Measurements from ENCODE around the gene NECTIN4.

NECTIN4 gene

DNA sequence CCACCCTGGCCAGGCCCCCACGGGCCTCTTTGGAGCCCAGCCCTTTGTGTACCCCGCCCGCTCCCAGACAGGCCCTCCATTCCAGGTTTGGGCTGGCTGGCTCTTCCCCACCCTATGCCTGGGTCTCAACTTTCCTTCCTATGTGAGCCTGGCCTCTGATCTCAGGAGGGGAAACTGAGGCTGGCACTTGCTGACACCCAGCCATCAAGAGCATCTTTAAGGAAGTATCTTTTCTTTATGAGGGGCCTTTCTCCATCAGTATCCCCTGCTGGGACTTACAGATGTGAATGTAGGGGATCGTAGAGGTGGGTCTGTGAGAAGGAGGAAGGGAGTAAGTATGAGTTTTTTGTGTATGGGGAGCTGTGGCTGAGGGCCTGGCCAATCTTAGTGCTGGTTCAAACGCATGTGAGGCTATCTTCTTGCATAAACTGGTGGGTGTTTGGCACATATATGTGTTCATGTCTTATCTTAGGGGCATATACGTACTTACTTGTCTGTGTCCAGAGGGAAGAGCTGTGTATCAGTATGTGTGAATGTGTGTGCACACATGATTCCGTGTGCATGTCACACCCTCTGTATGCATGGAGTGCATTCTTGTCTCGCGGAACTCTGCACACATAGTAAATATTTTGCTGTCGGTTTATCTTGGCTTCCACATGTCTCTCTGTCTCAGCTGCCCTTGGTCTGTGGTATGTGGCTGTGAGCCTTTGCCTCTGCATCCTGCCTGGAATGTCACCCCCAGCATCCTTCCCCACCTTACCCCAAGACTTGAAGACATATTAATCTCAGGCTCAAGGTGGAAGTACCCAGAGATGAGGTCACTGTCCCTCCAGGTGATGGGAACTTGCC, 5.4 kb downstream of the NECTIN4 start:
- no peak for DNase-seq
- intact Hi-C loops (cut with DNase I): no loop called here

DNA sequence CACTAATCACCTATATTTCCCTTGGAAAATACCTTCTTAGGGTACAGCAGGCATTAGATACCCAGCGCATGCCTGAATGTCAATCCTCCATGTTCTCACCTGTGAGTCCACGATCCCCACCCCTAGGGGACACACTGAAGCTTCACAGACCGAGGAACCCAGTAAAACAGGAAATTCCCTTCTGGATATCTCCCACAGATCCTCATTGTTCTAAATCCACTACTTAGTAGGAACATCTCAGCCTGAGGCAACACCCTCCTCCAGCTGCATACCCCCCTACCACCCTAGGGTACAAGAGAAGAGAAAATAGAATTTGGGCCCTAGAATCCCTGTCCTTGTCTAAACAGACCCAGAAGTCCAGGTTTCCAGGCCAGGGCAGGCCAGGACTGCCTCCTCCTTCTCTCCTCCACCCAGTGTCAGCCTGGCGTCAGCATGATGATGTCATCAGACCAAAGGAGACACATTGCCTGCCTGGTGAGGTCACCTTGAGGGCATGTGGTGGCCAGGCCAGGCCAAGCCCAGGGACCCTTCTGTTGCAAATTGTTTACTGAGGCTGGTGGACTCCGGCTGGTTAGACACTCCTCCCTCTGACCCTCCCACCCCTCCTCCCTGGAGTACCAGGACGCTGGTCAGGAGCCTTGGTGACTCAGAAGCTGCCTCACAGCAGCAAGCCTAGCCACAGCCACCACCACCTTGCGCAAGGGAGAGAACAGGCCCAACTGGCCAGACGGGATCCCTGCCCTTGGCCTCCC, 6.2 kb downstream of the NECTIN4 start:
- DNase-seq: no peak
- intact Hi-C loops (cut with DNase I): no loop called here

DNA sequence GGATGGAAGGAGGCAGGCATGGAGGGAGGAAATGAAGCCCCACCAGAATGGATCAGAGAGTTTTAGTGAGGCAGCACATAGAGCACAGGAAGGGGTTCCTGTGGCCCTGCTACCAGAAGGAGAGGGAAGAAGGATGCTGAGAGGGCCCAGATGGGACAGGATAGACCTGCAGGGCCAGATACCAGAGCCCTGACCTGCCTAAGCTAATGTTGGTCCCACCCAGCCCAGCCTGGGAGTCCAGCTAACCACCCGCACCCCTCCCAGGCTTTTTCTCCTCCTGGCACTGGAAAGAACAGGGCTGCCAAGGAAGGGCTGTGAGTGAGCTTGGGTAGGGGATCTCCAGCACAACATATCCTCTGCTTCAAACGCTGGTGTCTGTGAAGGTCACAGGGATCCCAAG, 6.9 kb downstream of the NECTIN4 start:
- intact Hi-C loops (cut with DNase I): no loop called here
- no peak for DNase-seq

DNA sequence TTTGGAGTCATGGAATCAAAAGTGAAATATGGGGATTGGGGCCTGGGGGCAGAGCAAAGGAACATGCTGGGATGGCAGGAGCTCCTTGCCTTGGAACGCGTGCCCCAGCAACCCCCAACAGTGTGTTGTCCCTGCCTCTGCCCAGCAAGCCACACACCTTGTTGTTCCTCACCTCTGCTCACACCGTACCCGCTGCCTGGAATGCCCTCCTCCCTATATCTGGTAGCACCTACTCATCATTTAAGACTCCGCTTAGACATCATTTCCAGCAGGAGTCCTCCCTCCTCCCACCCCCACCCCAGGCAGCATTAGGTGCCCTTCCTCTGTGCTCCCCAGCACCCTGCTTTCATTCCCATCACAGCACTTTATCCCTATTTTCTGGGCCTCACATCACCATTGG, 7.8 kb downstream of the NECTIN4 start:
- intact Hi-C loops (cut with DNase I): no loop called here

DNA sequence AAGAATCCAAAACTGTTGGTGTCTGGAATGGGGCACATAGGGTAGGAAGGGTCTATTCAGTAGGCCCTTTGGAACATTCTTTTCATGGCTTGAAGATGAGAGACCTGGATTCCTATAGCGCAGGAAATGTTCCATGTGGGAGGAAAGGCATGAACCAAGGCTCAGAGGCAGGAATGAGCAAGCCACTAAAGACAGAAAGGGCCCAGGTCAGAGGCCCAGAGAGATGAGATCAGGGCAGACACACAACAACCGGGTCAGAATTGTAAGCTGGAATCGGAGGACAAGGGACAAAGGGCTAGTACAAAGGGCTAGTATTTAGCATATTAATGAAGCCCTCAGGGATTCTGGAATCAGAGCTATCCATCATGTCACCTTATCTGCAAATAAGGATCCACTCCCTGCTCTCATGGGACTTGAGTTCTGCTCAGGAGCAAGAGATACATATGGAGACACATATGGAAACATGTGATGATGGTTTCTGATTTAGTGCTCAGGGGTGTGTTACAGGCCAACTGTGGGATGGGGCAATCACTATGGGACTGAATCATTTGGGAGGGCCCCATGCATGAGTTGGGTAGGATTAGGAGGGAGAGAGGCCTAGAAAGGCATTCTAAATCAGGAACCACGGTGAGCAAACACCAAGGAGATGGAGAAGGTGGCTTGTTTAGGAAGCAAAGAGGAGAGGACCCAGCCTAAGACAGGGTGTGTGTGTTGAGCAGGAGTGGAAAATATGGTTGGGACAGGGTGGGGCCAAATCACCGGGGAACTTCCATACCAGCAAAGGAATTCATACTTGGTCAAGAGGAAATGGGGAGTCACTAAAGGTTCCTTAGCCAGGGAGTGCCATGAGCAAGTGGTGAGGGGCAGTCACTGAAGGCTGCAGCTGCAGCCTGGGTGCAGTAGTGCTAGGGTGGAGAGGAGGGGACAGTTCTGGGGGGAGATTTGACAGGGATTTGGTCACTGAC, 8.6 kb downstream of the NECTIN4 start:
- no peak for DNase-seq
- intact Hi-C loops (cut with DNase I): no loop called here

More for the DNA sequence above, 7.8 kb downstream of the NECTIN4 start:
- no peak for DNase-seq

DNA sequence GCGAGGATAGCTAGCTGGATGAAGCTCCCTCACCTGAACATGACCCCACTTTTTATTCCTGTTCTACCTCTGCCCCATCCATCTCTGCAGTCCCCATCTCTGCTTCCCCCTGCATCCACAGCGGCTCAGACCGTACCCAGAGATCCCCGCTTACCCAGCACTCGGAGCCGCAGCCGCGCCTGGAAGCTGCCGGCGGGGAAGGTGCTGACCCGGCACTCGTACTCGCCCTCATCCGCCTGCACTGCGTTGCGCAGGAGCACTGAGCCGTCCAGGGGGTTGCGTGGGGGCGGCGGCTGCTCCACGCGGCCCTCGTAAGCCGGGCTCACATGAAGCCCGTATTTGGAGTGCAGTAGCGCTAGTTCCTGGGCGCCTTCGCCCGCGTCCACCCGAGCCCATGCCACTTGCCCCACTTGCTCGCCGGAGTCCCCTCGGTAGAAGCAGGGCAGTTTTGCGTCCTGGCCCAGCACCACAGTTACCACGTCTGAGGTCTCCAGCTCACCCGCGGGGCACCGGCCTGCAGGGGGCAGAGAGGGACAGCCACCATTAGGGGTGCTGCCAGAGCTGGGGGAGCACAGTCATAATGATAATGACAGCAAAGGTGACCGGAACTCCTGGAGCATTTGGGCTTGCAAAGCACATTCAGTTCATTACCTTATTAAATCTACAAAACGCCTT, 9.8 kb downstream of the NECTIN4 start:
- peak in 1 of 10 donors; percentile 77 for DNase-seq
- intact Hi-C loops (cut with DNase I): no loop called here

DNA sequence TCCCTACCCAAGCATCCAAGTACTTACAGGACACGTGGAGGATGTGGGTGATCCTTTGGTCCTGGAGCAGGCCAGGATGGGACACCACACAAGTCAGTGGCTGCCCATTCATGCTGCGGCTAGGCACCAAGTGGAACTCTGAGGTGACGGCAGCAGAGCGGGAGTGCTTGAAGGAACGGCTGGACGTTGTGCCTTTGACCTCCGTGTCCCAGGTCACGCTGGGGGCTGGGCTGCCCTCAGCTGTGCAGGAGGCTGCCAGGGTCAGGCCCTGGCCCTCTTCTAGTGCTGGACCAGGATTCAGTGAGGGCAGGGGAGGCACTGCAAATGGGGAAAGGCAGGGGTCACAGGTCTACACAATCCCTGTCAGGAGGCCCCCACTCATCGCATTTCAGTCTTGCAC, 11.9 kb downstream of the NECTIN4 start:
- intact Hi-C loops (cut with DNase I): no loop called here
- DNase-seq: no peak

DNA sequence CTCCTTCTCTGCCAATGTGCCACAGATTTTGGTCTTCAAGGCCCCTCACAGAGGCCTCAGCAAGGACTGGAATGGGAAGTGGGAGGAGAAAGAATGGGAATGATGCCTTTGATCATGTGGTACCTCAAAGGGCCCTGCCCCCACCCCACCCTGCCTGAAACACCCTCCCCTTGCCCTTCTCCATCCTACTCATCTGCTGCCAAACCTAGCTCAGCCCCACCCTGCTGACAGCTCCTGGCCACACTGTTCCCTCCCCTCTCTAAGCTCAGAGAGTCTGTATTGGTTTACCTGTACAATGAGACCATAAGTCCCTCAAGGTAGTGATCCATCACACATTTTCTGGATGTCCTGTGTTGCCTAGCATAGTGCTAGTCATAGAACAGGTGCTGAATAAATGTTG, 12.9 kb downstream of the NECTIN4 start:
- intact Hi-C loops (cut with DNase I): no loop called here

DNA sequence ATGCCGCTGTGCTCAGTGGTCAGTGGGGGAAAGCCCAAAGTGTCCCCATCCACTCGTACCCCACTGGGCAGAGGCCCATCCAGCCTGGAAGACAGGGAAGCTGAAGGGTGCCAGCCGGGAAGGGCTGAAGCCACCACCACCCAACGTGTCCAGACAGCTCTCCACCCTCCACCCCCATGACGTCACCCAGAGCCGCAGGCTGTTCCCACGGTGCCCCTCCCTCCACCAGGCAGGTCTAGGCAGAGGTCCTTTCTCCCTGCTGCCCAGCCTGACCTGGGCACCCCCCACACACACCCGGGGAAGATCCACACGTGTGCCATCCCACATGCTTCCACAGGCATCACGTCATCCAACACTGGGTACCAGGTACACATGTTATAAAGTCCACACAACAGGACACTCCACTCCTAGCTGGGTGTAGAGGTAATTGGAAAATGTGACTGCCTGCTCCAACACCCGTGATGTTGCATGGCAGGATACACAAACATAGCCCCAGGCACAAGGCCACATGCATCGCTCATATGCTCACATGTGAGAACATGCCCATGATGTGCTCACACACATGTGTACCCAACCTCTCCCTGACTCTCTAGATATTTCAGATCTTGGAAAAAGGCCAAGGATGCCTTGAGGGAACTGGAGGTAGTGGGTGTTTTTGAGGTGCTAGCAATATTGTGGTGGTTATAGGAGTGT, 14.5 kb downstream of the NECTIN4 start:
- DNase-seq: no peak
- intact Hi-C loops (cut with DNase I): no loop called here

More for the DNA sequence above, 12.9 kb downstream of the NECTIN4 start:
- DNase-seq: no peak

DNA sequence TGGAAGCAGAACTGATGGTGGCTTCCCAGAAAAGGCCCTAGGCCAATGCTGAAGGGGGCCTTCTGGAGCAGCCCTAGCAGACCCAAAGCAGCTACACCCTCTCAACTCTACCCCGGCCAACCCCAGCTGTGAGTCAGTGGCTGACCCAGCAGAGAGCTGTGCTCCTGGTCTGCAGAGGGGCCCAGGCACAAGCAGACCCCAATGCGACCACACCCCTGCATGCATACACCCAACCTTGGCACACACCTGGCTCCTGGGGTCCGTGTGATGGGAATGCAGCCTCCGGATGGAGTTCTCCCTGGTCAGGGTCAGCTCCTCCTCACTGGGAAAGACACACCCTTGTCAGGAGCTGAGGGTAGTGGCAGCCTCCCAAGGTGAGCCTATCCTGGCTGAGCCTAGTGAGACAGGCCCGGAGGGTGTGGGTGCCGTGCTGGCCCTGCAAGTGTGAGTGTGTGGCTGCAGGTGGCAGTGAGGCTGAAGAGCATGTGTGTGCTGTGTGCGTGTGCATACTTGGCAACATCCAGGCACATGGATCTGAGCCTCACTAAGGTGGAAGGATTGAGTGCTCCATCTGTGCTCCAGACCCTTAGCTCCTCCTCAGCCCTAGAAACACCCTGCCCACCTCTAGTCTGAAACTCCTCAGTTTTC, 15.8 kb downstream of the NECTIN4 start:
- intact Hi-C loops (cut with DNase I): no loop called here
- no peak for DNase-seq

DNA sequence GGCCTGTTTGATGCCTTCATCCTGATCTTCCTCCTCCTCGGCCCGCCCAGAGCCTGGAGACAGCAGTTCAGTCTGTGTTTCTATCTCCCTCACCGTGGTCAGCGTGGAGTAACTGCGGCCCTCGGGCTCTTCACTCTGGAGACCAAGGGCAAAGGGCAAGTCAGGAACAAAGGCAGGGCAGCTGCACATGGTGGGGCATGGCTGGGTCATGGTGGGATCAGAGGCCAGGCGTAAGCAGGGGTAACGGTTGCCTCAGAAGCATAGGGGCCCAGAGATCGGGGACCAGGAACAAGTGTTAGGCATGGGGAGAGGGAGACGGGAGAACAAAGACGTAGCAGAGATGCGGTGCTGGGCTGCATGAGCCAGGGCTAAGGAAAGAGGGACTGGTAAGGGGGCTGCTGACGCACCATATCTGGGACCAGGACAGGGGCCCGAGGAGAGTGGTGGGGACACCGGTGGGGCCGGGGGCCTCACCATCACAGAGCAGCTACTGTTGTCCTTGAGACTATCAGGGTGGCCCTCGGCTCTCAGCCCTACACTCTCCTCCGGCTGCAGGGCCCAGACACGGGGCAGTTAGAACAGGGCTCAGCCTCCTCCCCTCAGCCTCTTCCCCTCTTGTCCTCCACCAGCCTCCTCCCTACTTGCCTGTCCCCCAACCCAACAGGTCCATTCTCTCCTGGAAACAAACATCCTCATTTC, 16.5 kb downstream of the NECTIN4 start:
- intact Hi-C loops (cut with DNase I): no loop called here
- DNase-seq: no peak

DNA sequence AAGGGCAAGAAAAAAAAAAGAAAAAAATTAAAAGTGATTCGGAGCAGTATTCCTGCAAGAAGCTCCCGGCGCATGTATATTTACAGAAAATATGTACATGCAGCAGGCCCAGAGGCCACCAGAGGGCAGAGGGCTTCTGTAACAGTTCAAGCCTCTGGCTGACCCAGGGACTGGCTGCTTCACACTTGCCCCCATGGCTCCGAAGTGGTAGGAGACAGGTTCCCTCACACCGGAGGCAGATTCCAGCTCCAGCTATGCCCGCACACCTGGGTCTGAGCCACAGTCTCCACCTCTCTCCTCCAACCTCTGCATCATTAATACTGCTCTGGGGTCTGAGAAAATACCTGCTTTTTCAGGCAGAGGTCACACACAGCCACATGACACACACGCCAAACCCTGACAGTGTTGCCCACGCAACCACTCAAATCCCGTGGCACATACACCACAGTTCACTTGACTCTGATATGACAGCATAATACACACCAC, 17.4 kb downstream of the NECTIN4 start:
- peak in 4 of 10 donors; percentile 11 to 35 (median 21) for DNase-seq
- intact Hi-C loops (cut with DNase I): no loop called here

DNA sequence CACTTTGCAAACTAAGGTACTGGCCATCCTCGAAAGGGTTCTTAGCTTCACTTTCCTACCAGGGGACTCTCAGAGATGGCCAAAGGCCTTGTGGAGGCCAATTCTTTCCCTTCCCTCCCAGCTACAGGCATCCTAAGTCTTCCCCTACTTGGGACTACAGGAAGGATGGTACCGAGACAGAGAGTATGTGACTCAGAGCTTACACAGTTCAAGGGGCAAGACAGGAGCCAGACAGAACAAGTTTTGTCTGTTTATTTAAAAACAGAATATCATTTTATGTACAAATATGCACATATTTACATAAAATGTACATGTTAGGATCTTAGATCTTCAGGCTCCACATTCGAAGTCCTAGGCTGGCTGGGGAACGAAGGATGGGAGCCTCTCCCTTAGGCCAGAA, 18.6 kb downstream of the NECTIN4 start:
- no peak for DNase-seq
- intact Hi-C loops (cut with DNase I): no loop called here

DNA sequence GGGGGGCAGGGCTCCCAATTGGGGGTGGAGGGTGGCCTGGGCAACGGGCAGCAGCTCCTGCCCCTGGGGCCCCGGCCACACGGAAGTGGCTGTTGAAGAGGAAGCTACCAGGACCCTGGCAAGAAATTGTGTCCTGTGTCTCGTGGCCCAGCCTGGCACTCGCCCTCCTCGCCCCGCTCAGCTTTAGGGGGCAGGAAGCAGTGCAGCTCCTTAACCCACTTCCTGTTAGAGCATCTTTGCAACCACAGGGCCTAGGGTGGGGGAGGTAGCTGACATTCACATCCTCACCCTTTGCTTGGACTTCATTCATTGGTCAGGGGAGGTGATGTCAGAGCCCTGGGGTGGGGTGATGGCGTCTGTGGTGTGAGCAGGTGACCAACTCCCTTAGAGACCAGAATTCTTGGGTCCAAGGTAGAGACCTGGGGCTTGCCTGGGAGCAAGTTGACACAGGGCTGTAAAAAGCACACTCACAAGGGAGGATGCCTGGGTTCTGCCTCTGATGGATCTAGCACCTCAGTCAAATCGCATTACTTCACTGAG, 19.6 kb downstream of the NECTIN4 start, which contains the start of gene ARHGAP30:
TSS of gene ARHGAP30 (minus strand) at position 161 of the 540 bp plus-strand sequence. CDS start 267 bp downstream, outside the sequence.
- DNase-seq: peak in 8 of 10 donors; percentile 15 to 91 (median 34)
- intact Hi-C loops (cut with DNase I): no loop called here

DNA sequence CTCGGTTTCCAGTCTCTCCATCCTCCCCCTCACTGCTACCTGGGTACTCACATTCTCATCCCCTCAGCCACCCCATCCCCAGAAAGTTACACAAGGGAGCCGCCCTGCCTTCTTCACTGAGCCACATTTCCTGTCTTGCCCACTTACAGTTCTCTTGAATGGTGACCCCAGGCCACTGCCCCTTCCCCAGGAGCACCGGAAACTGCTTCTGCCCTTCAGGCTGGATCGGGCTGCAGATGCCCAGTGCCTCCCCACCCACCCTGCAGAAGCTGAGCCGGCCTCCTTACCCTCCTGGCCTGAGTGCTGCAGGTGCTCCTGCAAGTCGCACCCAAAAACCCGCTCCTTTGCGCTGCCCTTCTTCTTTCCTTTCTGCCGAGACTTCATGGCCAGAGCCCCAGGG, 20.1 kb downstream of the NECTIN4 start:
- DNase-seq: no peak
- intact Hi-C loops (cut with DNase I): no loop called here

DNA sequence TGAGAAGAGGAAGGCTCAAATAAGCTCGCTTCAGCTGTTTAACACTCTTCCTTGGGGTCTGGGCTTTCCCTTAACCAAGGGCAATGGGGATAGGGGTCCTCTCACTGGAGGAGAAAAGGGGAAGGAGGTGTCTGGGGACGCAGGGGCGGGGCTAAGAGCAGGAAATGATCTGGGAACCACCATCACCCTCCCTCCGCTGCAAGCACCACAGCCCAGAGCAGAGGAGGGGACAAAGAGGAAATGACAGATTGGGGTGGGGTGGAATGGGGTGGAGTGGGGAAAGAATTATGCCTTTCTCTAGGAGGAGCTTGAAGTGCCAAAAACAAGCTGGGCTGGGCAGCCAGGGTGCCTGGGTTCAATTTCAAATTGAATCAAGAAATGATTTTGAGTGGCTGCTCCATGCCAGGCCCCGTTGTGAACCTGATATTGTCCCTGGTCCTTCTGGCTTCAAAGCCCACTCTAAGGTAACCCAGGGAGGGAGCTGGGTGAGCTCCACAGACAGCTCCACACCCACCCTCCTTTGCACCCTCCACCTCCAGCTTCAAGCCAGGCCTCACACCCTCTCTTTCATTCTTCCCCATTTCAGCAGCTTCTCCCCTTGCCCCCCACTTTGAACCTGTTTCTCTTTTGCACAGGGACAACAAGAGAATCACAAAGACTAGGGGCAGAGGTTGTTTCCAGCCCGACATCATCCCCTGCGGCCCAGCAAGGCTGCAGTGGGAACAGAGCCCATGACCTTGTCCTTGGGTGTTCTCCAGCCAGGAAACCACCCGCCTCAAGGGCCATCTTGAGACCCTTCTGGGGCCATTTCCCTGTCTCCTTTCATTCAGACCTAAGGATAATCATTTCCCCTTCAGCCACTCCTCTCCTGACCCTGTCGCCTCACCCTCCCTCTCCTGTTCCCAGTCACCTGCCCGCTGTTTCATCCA, 20.8 kb downstream of the NECTIN4 start:
- peak in 5 of 10 donors; percentile 17 to 89 (median 29) for DNase-seq

DNA sequence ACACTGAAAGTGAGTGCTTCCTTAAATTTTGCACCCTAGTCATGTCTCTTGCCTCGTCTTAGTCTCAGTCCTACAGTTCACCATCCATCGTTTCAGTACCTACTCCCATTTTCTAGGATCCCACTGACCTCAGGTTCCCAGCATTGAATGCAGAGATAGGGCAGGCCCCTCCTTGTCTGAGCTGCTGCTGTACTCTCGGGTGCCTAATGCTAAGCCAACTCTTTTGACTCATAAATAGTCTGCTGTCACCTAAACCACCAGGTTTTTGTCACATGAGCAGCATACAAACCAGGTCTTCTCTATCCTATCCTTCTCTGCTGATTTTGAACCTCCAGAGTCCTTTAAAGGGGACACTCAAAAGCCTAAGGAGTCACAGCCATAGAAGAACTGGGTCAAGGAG, 22.7 kb downstream of the NECTIN4 start:
- no peak for DNase-seq
- intact Hi-C loops (cut with DNase I): no loop called here

More for the DNA sequence above, 20.8 kb downstream of the NECTIN4 start:
- intact Hi-C loops (cut with DNase I): no loop called here
